GM19372 (cell line): Measurements from ENCODE around the gene KIAA0825.
"Not testable (repeated sequence)": the region's sequence is repeated elsewhere in the genome, so short reads cannot be mapped to it uniquely, and the experiment has no call there.

Experiments used
- ATAC-seq: cut with Tn5 transposase; IDR thresholded peaks from one replicate; pipeline ENCODE4 v1.9.1; 2021; ENCODE audit warnings: mild to moderate bottlenecking, low read depth, moderate library complexity; ENCODE audit not compliant: unreplicated experiment

KIAA0825 gene

GRCh38 chr5:94209272-94209671 lies 409.1 kb downstream of the KIAA0825 start:
- no peak for ATAC-seq

DNA sequence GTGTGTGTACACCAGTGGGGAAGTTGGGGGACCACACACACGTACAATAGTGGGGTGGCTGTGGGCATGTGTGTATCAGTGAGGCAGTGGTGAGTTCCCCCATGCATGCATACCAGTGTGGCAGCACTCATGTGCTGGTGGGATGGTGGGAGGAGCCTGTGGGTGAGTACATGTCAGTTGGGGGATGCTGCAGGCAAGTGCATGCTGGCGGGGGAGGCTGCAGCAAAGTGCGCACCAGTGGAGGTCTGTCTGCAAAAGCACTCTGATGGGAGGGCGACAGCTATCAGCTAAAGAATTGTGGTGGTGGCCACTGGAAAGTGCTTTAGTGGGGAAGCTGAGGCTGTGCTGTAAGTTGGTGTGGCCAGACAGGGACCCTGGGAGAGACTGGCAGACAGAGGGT lies 418.8 kb downstream of the KIAA0825 start:
- ATAC-seq, result no peak

DNA sequence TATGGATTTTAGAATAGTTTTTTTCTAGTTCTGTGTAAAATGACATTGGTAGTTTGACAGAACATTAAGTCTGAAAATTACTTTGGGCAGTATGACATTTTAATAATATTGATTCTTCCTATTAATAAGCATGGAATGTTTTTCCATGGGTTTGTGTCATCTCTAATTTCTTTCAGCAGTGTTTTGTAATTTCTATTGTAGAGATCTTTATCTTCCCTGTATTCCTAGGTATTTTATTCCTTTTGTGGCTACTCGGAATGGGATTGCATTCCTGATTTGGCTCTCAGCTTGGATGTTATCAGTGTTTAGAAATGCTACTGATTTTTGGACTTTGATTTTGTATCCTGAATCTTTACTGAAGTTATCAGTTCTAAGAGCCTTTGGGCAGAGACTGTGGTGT lies 420.4 kb downstream of the KIAA0825 start:
- no peak for ATAC-seq

GRCh38 chr5:94196953-94197352 lies 421.5 kb downstream of the KIAA0825 start:
- ATAC-seq, result no peak

DNA sequence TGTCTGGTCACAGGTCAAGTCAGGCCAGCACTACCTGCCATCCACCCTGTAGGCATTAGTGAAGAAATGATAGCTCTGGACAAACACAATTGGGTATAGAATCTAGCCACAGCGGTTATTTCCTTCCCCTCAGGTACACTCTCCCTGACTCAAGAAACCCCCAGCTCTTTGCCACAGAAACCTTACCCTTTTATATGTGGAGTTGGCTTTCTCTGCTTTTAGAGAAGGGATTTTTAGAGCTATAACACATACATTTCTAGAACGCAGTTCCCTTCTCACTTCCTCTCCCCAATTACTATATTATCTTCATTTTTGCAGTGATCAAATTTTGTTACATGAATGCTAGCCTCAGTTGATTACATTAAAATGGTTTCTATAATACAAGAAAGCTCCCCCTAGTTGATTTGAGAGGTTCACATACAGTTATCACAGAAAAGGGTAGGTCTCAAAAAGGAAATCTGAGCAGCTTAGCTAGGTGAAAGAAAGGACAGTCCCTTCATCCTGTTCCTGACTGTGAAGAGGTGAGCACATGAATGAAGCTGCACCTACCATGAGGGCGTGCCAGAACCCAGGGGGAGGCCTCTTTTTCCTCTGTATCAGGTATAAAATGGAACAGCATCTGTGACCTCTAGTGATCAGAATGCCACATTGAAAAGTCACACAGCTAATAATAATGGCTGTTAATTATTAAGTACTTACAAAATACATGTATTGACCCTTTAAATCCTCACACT lies 425.6 kb downstream of the KIAA0825 start:
- no peak for ATAC-seq

- ATAC-seq, result no peak
These were observed 426.8 kb downstream of the KIAA0825 start for GRCh38 chr5:94191604-94192003.

- ATAC-seq, result no peak
These were observed 429.7 kb downstream of the KIAA0825 start for GRCh38 chr5:94188725-94189124.

- ATAC-seq, result no peak
These were observed 433.5 kb downstream of the KIAA0825 start for GRCh38 chr5:94184870-94185269.

- no peak for ATAC-seq
These were observed 436.5 kb downstream of the KIAA0825 start for GRCh38 chr5:94181895-94182294.

DNA sequence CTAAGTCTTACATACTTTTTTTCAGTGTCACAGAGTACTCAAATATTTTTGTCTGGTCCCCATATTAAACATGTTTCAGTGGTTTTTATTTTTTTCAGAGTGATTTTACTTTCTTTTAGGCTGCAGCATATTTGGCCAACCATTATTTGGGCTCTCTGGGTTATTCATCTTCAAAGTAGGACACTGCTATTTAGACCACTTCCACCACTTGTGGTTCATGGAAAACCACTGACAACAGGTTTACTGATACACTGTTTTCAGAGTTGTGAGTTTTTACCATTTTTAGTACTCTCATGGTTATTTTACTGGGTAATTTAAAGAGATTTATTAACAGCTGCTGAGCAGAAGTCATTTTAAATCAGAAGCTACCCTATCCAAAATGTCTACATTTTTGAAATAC lies 437.6 kb downstream of the KIAA0825 start:
- ATAC-seq, result no peak

GRCh38 chr5:94175912-94176311 lies 442.5 kb downstream of the KIAA0825 start:
- ATAC-seq, result no peak

- no peak for ATAC-seq
These were observed 443.5 kb downstream of the KIAA0825 start for GRCh38 chr5:94174748-94175411.

DNA sequence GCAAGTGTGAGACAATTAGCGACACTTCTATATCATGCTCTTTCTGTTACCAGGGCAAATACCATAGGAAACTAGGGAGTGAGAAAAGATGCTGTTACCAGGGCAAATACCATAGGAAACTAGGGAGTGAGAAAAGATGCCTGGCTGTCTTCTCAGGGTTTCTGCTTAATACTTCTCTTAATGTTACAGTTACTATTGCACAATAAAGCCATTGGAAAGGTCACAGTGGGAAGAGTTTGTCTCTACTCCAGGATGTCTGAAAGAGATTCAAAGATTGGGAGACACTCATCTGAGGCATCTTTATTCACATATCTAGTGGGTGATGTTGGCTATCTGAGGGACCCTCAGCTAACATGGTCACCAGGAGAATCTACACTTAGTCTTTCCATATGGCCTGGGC lies 445.3 kb downstream of the KIAA0825 start:
- ATAC-seq, result no peak

DNA sequence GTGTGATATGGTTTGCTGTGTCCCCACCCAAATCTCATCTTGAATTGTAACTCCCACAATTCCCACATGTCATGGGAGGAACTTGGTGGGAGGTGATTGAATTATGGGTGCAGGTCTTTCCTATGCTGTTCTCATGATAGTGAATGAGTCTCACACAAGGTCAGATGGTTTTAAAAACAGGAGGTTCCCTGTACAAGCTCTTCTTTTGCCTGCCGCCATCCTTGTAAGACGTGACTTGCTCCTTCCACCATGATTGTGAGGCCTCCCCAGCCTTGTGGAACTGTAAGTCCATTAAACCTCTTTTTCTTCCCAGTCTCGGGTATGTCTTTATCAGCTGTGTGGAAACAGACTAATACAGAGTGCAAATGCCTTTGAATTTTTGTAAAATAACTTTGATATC lies 447.3 kb downstream of the KIAA0825 start:
- not testable (repeated sequence) for ATAC-seq

DNA sequence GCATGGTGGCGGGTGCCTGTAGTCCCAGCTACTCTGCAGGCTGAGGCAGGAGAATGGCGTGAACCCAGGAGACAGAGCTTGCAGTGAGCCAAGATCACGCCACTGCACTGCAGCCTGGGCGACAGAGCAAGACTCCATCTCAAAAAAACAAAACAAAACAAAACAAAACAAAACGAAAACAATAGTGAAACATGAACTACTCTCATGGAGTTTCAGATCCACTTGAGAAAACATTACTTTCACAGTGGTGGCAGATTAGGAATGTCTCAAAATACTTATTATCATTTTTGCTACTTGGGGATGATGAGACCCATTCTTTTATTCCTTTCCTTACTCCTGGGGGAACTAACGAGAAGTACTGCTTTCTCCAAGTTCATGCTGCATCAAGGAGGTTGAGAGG lies 448.2 kb downstream of the KIAA0825 start:
- ATAC-seq, result not testable (repeated sequence)

- no peak for ATAC-seq
These were observed 450.3 kb downstream of the KIAA0825 start for GRCh38 chr5:94168151-94168550.

GRCh38 chr5:94161801-94162200 lies 456.6 kb downstream of the KIAA0825 start:
- no peak for ATAC-seq

DNA sequence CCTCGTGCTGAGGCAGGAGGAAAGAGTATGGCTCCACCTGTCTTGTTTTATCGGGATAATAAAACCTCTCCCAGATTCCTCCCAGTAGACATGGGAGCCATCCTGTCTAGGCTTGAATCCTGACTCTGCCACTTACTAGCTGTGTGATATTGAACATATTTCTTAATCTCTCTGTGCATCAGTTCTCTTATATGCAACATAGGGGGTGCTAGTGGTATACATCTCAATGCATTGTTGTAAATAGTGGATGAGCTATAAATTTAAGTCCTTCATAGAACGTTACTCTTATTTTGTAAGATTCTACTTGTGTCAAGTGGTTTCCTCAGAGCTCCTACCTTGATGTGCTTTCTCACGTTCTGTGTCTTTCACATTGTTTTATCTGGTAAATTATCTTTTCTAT lies 459.3 kb downstream of the KIAA0825 start:
- ATAC-seq, result no peak

DNA sequence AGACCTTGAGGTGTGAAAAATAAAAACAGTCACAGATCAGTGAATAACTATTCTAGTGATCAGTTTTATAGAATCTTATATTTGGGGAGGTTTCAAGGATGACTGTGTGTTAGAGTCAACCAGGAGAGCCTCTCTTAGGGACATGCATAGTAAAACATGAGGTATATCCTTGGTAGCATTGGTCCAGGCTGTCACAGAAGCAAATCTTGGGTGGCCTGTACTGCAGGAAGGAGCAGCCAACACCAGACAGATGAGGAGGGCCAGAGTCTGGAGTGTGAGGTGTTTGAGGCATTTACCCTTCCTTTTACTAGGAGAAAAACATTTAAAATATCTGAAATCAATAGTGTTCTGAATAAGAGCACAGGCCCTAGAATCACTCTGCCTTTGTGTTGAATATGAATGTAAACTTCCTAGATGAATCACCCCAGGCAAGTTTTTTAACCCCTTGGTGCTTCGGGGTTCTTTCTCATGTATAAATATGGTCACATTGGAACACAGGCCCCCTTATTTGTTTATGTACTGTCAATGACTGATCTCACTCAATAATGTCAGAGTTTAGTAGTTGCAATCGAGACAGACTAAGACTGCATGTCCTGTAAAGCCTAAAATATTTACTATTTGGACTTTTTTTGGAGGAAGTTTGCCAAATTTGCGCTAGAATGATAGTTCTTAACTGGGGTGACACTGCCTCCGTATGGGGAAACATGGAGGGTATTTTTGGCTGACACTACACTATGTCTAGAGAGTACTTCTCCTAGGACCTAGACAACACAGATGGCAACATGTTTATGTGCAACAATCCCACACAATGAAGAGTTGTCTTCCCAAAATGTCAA lies 460.5 kb downstream of the KIAA0825 start:
- ATAC-seq, result no peak

DNA sequence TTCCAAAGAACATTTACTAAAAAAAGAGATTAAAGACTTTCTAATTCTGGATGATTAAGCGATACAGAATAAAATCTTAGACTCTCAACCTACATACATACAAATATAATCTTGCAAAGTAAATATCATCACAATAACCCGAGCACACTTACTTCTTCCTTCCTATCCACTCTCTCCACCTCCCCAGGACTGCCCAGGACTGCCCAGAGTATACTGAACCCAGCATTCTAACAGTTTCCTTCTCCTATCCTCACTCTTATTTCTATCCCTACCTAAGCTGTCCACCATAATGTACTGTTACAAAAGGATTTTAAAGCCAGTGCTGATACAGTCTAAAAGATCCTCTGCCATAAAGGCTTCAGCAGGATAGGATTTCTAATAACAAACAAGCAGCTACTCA lies 463.7 kb downstream of the KIAA0825 start:
- no peak for ATAC-seq

DNA sequence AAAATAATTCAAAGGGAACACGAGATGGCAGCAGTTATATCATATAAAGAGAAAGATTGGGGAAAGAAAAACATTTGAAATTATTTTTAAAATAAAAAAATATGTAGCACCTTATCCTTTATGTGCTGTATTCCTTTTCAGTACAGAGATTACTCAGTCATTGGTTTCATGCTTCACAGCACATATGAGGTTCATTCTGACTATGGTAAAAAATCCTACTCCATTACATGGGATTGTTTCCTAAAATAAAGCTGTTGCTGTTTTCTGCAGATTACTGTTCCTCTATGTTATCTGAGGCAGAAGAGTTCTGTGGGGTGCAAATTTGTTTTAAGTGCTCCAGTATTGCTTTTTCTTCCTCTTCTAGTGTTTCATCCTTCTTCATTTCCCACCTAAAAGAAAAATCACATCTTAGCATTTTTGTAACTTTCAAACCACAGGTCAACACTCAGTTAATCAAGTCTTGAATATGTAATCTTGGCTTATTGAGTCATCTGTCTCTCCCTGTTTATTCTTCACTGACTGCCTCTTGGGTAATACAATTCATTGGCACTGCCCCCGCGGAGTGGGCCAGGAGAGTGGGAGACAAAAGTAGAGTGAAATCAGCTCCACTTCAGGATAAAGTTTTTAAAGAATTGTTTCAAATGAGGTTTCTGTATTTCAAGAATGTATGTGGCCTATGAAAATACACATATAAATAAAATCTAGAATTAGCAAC lies 464.5 kb downstream of the KIAA0825 start:
- ATAC-seq, result no peak
